GM19328 (cell line): Measurements from ENCODE around the gene TMED9.

Source experiments
- ATAC-seq: cut with Tn5 transposase; IDR thresholded peaks from one replicate; pipeline ENCODE4 v1.9.1; 2021; ENCODE audit warnings: mild to moderate bottlenecking, moderate library complexity; ENCODE audit not compliant: unreplicated experiment

The TMED9 gene

DNA sequence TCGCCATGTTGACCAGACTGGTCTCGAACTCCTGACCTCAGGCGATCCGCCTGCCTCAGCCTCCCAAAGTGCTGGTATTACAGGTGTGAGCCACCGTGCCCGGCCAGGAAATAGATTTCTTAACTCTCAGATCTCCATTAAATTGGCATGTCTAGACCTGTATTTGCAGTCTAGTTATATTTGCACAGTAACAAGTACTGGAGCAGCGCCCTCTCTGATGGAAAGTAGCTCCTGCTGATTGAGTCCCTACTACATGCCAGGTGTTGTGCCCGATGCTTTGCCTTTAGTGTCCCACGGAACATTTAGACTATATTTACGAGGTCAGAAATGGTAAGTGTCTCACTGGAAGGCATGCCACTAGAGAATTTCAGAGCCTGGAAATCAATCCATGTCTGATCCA is 15.8 kb upstream of the TMED9 start:
- no peak for ATAC-seq

DNA sequence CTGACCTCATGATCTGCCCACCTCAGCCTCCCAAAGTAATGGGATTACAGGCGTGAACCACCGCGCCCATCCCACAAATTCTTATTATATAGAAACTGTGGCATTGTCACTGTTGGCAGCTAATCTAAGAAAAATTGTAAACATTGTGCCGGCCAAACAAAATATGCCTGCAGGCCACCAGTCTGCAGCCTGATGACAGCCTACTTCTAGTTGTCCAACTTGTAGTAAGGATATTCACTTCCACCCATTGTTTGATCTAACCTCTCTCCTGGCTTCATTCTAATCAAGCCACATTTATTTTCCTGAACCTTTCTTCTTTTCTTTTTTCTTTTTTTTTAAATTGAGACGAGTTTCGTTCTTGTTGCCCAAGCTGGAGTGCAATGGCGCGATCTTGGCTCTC is 13.7 kb upstream of the TMED9 start:
- no peak for ATAC-seq

- ATAC-seq: no peak
These were observed 3.5 kb upstream of the TMED9 start for GRCh38 chr5:177588413-177588909.

- ATAC-seq: no peak
These were observed 1.6 kb upstream of the TMED9 start for GRCh38 chr5:177590406-177590805.

GRCh38 chr5:177591690-177592009 is 353 bp upstream of the TMED9 start:
- ATAC-seq: no peak

DNA sequence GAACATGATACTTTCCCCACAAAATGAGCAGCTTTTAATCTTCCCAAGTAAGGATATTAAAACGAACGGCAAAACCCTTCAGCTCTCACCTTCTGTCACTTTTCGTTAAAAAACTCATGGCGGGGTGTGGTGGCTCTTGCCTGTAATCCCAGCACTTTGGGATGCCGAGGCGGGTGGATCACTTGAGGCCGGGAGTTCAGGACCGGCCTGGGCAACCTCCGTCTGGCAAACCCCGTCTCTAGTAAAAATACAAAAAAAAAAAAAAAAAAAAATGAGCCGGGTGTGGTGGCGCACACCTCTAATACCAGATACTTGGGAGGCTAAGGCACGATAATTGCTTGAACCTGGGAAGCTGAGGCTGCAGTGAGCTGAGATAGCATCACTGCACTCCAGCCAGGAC is 902 bp downstream of the TMED9 start:
- ATAC-seq: no peak

DNA sequence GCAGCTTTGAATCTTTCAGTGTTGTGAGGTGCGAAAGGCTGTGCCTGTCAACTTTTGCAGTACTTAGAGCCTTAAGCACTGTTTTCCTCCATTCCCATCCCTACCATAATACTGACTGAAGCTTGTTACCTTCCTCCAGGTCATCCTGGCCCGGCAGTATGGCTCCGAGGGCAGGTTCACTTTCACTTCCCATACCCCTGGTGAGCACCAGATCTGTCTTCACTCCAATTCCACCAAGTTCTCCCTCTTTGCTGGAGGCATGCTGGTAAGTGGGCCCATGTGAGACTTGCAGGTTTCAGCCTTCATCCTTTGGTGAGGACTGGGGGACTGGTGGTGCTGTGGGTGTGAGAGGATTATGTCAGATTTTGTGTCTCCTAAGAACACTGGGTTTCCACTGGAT is 1.5 kb downstream of the TMED9 start:
- no peak for ATAC-seq

DNA sequence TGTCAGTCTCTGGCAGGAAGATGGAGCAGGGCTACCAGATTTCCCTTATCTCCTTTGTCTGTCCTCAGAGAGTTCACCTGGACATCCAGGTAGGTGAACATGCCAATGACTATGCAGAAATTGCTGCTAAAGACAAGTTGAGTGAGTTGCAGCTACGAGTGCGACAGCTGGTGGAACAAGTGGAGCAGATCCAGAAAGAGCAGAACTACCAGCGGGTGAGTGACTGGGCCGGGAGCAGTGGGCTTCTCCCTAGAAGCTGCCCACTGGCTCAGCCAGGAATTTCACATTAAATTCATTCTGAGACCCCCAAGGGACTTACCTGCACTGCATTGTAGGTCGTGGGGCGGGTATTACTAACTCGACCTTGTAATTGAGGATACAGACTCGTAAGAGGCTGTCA is 2.1 kb downstream of the TMED9 start:
- ATAC-seq: no peak

DNA sequence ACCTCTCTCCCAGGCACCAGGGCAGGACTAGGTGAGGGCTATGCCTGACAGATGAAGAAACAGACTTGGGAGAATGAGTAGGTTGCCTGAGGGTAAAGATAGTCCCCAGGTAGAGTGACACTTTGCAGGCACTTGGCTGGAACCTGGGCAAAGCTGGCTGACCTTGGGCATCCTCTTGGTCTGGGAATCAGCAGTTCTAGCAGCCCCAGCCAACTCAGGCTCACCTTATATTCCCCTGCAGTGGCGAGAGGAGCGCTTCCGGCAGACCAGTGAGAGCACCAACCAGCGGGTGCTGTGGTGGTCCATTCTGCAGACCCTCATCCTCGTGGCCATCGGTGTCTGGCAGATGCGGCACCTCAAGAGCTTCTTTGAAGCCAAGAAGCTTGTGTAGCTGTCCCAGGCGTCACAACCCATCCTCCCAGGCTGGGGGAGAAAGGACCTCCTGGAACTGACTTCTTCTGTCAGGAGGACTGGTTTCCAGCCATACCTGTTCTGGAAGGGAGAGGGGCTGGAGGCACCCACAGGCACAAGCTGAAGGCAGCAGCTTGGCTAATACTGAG is 3.1 kb downstream of the TMED9 start:
- ATAC-seq: no peak

GRCh38 chr5:177595991-177596774 is 4.2 kb downstream of the TMED9 start:
- ATAC-seq: no peak

GRCh38 chr5:177596775-177597238 is 4.8 kb downstream of the TMED9 start:
- ATAC-seq: no peak

- no peak for ATAC-seq
These were observed 6.5 kb downstream of the TMED9 start for GRCh38 chr5:177598477-177598876.

DNA sequence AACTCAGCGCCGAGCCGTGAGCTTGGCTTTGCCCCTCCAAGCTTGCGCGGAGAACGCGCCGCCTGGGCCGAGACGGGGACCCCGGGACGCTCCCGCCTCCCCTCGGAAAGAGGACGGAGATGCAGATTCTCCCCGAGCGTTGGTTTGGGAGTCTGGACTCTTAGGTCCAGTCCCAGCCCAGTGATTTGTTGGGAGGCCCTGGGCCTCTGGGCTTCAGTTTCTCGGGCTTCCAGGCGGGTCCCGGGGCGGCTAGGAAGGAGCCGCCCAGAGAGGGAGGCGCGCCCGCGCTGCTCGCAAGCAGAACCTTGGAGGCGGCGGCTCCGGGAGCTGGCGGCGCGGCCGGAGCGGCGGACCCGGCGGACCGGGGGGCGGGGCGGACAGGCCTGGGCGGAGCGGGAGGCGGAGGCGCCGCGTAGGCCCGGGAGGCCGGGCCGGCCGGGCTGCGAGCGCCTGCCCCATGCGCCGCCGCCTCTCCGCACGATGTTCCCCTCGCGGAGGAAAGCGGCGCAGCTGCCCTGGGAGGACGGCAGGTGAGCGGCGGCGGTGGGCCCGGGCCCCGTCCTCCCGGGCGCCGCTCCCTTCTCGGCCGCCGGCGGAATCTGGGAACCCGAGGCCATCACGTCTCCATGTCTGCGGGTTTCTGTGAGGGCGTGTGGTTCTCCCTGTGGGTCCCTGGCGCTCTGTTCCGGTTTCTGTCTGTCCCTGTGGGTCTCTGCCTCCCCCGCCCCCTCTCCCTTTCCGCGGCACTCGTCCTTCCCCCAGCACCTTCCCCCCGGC is 7.9 kb downstream of the TMED9 start, which contains the start of gene B4GALT7:
B4GALT7 (plus strand) TSS at position 402 of the 777 bp plus-strand sequence; CDS start at position 481, 79 bp downstream.
- ATAC-seq: peak; percentile 90

- ATAC-seq: no peak
These were observed 8.6 kb downstream of the TMED9 start for GRCh38 chr5:177600508-177601018.

GRCh38 chr5:177601126-177601525 is 9.1 kb downstream of the TMED9 start:
- ATAC-seq: no peak

DNA sequence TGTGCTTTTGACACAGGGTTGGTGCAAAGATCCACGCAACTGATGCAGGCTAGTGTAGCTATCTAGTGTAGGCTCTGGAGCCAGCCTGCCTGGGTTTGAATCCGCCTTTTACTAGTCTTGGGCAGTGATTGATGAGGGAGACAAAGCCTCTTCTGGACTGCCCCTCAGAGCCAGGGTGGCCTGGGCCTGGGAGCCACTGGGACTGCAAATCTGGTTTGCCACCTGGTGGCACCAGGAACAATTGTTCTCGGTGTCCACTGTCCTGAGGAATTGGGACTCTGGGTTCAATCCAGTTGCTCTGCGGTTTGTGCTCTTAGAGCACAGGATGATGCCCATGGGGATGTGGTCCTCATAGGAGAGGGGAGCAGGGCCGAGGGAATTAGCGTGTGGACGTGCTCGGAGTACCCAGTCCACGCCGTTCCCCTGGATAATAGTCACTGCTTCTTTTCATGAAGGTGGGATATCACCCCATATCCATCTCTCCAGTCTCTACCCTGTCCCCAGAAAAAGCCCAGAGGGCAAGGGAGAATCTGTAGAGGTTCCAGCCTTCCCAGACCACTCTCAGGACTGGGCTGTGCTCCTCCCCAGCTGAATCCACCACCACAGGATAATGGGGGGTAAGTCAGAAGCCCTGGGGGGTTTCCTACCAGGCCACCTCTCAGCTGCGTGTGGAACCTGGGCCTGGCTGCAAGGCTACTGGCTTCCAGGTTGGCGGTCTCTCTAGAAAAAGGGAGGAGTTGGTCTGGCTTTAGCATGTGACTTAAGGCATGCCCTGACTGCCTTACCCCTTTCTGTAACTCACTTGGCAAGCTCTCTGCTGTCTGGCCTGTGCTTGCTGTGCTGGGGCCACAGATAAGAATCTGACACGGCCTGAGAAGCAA is 9.8 kb downstream of the TMED9 start:
- no peak for ATAC-seq

DNA sequence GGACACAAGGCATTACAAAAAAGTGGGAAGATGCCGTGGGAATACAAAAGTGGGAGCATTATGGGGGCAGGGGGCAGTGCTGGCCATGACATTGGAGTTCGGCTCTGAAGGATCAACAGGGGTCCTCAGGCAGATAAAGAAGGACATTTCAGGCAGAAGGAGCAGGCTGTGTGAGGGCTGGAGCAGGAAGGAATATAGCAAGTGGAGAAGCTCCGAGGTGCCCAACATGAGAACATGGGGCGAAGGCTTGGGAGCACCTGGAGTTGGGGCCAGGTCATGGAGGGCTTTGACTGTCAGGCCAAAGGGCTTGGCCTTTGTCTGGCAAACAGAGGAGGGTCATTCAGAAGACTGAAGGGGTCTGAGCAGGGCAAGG is 10.4 kb downstream of the TMED9 start:
- ATAC-seq: no peak

DNA sequence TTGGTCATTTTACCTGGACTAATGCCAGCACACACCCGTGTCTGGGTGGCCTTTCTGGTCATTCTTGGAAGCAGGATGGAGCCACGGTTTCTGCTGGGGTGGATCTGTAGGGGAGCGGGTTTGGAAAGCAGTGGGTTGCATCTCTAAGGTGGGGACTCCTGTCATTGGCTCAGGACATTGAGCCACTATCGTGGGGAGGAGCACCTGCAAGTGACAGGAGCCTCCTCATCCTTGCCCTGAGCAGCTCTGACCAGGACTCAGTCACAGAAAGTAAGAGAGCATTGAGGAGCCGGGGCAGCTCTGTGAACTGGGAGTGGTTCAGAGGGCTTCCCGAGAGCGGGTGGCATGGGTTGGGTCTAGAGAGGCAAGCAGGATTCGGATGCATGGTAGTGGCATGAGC is 11.6 kb downstream of the TMED9 start:
- no peak for ATAC-seq

DNA sequence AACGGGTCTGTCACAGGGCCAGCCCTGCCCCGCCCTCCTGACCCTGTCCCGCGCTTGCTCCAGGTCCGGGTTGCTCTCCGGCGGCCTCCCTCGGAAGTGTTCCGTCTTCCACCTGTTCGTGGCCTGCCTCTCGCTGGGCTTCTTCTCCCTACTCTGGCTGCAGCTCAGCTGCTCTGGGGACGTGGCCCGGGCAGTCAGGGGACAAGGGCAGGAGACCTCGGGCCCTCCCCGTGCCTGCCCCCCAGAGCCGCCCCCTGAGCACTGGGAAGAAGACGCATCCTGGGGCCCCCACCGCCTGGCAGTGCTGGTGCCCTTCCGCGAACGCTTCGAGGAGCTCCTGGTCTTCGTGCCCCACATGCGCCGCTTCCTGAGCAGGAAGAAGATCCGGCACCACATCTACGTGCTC is 12.1 kb downstream of the TMED9 start:
- ATAC-seq: no peak

- no peak for ATAC-seq
These were observed 12.7 kb downstream of the TMED9 start for GRCh38 chr5:177604656-177605055.

GRCh38 chr5:177605078-177605477 is 13.1 kb downstream of the TMED9 start:
- ATAC-seq: no peak
